Chondrocyte (in vitro differentiated cells): ENCODE results near the gene SCAPER. TPM values are rescaled to one million over a fixed set of nuclear protein-coding genes. Genes with fewer than 3 reads are reported as not detected.

Experiments used
- DNase-seq: peaks from one replicate; pipeline ENCODE4 v3.0.0; 2021; ENCODE audit warnings: mixed read lengths, low spot score
- H3K27ac Mint-ChIP-seq: one replicate; pipeline ENCODE4 v1.8.0; 2021; ENCODE audit warnings: mild to moderate bottlenecking, moderate library complexity, mixed read lengths; ENCODE audit not compliant: unreplicated experiment
- H3K27me3 Mint-ChIP-seq: 2 replicates; pipeline ENCODE4 v1.8.0; 2021; ENCODE audit warnings: low read depth, mixed read lengths
- H3K36me3 Mint-ChIP-seq: 2 replicates; pipeline ENCODE4 v1.8.0; 2021; ENCODE audit warnings: low read depth, mixed read lengths
- H3K4me1 Mint-ChIP-seq: 2 replicates; pipeline ENCODE4 v1.8.0; 2021; ENCODE audit warnings: low read depth, mild to moderate bottlenecking, mixed read lengths
- H3K4me3 Mint-ChIP-seq: one replicate; pipeline ENCODE4 v1.8.0; 2021; ENCODE audit warnings: mild to moderate bottlenecking, moderate library complexity, mixed read lengths; ENCODE audit not compliant: unreplicated experiment
- H3K9me3 Mint-ChIP-seq: 2 replicates; pipeline ENCODE4 v1.8.0; 2021; ENCODE audit warnings: low read depth, mixed read lengths
- total RNA-seq: library from RNA; stranded (reverse); gene quantifications from 3 replicates; pipeline ENCODE4 v1.2.1, GENCODE V29; 2021
- TF ChIP-seq, protein P1 (sequence below): fragments of 200-600 bp; sonication (generic); IDR thresholded peaks from 2 replicates; pipeline ENCODE4 v1.5.0; 2021; ENCODE audit warnings: antibody characterized with exemption, mild to moderate bottlenecking, moderate library complexity

SCAPER gene
- total RNA-seq, 1 donor from 2014 or later = 17.3 TPM

DNA sequence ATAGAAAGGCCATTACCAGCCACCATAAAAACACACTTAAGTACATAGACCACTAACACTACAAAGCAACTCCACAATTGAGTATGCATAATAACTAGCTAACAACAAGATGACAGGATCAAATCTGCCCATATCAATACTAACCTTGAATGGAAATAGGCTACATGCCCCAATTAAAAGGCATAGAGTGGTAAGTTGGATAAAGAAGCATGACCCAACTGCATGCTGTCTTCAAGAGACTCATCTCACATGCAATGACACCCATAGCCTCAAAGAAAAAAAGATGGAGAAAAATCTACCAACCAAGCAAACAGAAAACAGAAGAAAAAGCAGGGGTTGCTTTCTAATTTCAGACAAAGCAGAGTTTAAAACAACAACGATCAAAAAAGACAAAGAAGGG is 349.9 kb downstream of the SCAPER start:
- no peaks in the 10 kb centered on the region for H3K27me3 Mint-ChIP-seq
- no peak overlapping the region for H3K27ac Mint-ChIP-seq
- H3K4me3 Mint-ChIP-seq = no peak overlapping the region
- H3K4me1 Mint-ChIP-seq = no peaks in the 10 kb centered on the region
- TF ChIP-seq, protein P1, sequence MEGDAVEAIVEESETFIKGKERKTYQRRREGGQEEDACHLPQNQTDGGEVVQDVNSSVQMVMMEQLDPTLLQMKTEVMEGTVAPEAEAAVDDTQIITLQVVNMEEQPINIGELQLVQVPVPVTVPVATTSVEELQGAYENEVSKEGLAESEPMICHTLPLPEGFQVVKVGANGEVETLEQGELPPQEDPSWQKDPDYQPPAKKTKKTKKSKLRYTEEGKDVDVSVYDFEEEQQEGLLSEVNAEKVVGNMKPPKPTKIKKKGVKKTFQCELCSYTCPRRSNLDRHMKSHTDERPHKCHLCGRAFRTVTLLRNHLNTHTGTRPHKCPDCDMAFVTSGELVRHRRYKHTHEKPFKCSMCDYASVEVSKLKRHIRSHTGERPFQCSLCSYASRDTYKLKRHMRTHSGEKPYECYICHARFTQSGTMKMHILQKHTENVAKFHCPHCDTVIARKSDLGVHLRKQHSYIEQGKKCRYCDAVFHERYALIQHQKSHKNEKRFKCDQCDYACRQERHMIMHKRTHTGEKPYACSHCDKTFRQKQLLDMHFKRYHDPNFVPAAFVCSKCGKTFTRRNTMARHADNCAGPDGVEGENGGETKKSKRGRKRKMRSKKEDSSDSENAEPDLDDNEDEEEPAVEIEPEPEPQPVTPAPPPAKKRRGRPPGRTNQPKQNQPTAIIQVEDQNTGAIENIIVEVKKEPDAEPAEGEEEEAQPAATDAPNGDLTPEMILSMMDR = no peak
- H3K36me3 Mint-ChIP-seq = peaks cover 9% of the 10 kb centered on the region
- peaks cover 16% of the 10 kb centered on the region for H3K9me3 Mint-ChIP-seq
- no peak for DNase-seq

DNA sequence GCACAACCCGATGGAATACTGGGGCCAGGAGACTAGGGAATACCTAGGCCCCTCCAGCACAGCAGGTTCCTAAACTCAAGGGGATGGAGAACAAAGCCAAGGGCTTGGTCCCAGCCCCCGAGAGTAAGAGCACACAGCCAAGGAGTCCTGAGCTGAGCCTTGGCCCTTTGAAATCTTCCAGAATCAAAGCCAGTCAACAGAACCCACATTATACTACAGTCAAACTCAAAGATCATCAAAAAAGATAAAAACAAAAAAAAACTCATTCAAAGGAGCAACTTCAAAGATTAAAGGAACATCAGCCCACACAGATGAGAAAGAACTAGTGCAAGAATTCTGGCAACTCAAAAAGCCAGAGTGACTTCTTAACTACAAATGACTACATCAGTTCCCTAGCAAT is 351.6 kb downstream of the SCAPER start:
- Mint-ChIP-seq H3K4me1 (no peaks in the 10 kb centered on the region), H3K27ac (no peak overlapping the region), H3K9me3 (peaks cover 17% of the 10 kb centered on the region), H3K4me3 (no peak overlapping the region), H3K36me3 (peaks cover 7% of the 10 kb centered on the region), H3K27me3 (no peaks in the 10 kb centered on the region)
- no peak for DNase-seq
- TF ChIP-seq, protein P1 = no peak

DNA sequence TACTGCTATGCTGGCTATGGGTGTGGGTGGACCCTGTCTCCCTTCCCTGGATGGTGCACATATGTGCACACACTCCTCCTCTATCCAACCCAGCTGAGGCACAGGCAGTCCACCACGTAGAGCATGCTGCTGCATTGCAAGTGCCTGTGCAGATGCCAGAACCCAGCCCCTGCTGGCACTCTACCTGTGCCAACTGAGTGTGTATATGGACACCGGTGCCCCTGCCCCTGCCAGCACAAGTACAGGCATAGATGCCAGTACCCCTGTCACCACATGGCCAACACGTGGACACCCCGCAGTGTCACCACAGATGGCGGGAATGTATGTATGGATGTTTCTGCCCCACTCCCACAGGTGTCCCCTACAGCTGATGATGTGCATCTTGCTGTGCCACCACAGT is 352.0 kb downstream of the SCAPER start:
- no peak overlapping the region for H3K4me3 Mint-ChIP-seq
- H3K27ac Mint-ChIP-seq = no peak overlapping the region
- H3K9me3 Mint-ChIP-seq = peaks cover 17% of the 10 kb centered on the region
- TF ChIP-seq, protein P1 = no peak
- DNase-seq = no peak
- H3K36me3 Mint-ChIP-seq = peaks cover 7% of the 10 kb centered on the region
- no peaks in the 10 kb centered on the region for H3K27me3 Mint-ChIP-seq
- H3K4me1 Mint-ChIP-seq = no peaks in the 10 kb centered on the region

DNA sequence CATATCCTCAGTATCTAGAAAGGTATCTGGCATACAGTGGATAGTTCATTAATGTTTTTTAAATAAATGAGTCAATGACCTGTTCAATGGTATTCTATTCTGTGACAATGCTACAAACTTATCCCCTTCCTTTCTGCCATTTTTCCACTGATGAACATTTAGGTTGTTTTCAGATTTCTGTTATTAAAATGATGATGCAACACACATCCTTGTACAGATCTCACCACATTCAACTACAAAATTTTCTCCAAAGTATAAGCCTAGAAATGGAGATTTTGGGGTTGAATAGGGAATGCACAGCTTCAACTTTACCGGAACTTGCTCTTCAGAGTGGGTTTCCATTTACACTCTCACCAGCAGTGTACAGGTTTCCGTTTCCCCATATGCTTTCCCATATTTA is 358.3 kb downstream of the SCAPER start:
- DNase-seq = no peak
- peaks cover 4% of the 10 kb centered on the region for H3K36me3 Mint-ChIP-seq
- H3K27ac Mint-ChIP-seq = no peak overlapping the region
- H3K9me3 Mint-ChIP-seq = peaks cover 8% of the 10 kb centered on the region
- H3K27me3 Mint-ChIP-seq = no peaks in the 10 kb centered on the region
- no peaks in the 10 kb centered on the region for H3K4me1 Mint-ChIP-seq
- TF ChIP-seq, protein P1 = no peak
- H3K4me3 Mint-ChIP-seq = no peak overlapping the region

DNA sequence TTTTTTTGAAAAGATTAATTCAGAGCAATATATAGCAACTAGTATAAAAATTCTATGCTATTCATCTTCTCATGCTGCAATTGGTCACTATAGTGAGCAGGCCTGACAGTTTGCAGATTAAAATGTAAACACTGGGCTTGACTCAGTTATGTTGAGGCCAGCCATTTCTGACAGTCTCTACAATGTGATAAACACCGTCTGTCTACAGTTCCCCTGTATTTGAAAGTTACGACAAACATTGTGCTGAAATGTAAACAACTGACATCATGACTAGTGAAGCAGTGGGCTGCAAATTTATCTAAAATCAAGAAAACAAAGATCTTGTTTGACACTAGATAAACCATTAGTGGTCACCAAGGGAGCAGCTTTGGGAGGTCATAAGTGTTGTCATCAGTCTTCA is 371.1 kb downstream of the SCAPER start:
- Mint-ChIP-seq H3K36me3 (no peaks in the 10 kb centered on the region), H3K27ac (no peak overlapping the region)
- DNase-seq = no peak

More for the DNA sequence above, 371.1 kb downstream of the SCAPER start:
- TF ChIP-seq, protein P1 = no peak
- peaks cover 4% of the 10 kb centered on the region for H3K4me1 Mint-ChIP-seq
- H3K9me3 Mint-ChIP-seq = peaks cover 3% of the 10 kb centered on the region
- no peaks in the 10 kb centered on the region for H3K27me3 Mint-ChIP-seq
- no peak overlapping the region for H3K4me3 Mint-ChIP-seq
